ENCODE data around the gene LAYN. TPM values are rescaled to one million over a fixed set of nuclear protein-coding genes. Genes with fewer than 3 reads are reported as not detected.

Gene LAYN
- total and polyA plus RNA-seq, 2 experiments from 2014 or later, result 7.7 to 12.6 TPM

GRCh38 chr11:111591187-111591960 lies 50.9 kb downstream of the LAYN start:
- Histone ChIP-seq H3K9me3 (ENCODE audit: low read depth) (no peaks in the 10 kb centered on the region), H3K79me2 (no peaks in the 10 kb centered on the region), H3K4me2 (no peak overlapping the region), H2AFZ (no peak overlapping the region), H3K36me3 (replicated peaks; ENCODE audit: insufficient read depth, low read depth) (no peaks in the 10 kb centered on the region), H3K27me3 (no peaks in the 10 kb centered on the region), H3K9me2 (replicated peaks; ENCODE audit: insufficient read depth) (no peaks in the 10 kb centered on the region), H3K4me1 (ENCODE audit: insufficient read depth) (no peaks in the 10 kb centered on the region), H4K20me1 (ENCODE audit: insufficient read depth, poor library complexity, severe bottlenecking) (no peaks in the 10 kb centered on the region), H3K4me3 (no peak overlapping the region), H3K27ac (no peak overlapping the region)
- no peak for DNase-seq (ENCODE audit: low spot score)
- WGBS (ENCODE audit: low lambda C conversion rate, missing lambda C conversion rate), result 85% methylated on average over 4 of the region's 4 CpGs
- TF ChIP-seq CTCF (IDR thresholded peaks at IDR 0.05; ENCODE audit: poor library complexity) (no peak), EZH2phosphoT487 (IDR thresholded peaks at IDR 0.05; ENCODE audit: low read depth, severe bottlenecking, unreplicated experiment) (no peak), EZH2 (IDR thresholded peaks at IDR 0.05; ENCODE audit: borderline replicate concordance) (no peak)

GRCh38 chr11:111592491-111592890 lies 52.0 kb downstream of the LAYN start:
- H3K9me2 ChIP-seq (replicated peaks; ENCODE audit: insufficient read depth), result no peaks in the 10 kb centered on the region
- no peaks in the 10 kb centered on the region for H3K36me3 ChIP-seq (replicated peaks; ENCODE audit: insufficient read depth, low read depth)
- no peaks in the 10 kb centered on the region for H3K9me3 ChIP-seq (ENCODE audit: low read depth)
- no peaks in the 10 kb centered on the region for H3K27me3 ChIP-seq
- no peak overlapping the region for H3K27ac ChIP-seq
- H3K4me3 ChIP-seq, result no peak overlapping the region
- no peak overlapping the region for H3K4me2 ChIP-seq
- no peak for DNase-seq (ENCODE audit: low spot score)
- TF ChIP-seq CTCF (IDR thresholded peaks at IDR 0.05; ENCODE audit: poor library complexity) (no peak), EZH2phosphoT487 (IDR thresholded peaks at IDR 0.05; ENCODE audit: low read depth, severe bottlenecking, unreplicated experiment) (no peak), EZH2 (IDR thresholded peaks at IDR 0.05; ENCODE audit: borderline replicate concordance) (no peak)
- H3K79me2 ChIP-seq, result no peaks in the 10 kb centered on the region
- no peaks in the 10 kb centered on the region for H3K4me1 ChIP-seq (ENCODE audit: insufficient read depth)
- no peaks in the 10 kb centered on the region for H4K20me1 ChIP-seq (ENCODE audit: insufficient read depth, poor library complexity, severe bottlenecking)
- H2AFZ ChIP-seq, result no peak overlapping the region

- Histone ChIP-seq H3K27me3 (no peaks in the 10 kb centered on the region), H4K20me1 (ENCODE audit: insufficient read depth, poor library complexity, severe bottlenecking) (no peaks in the 10 kb centered on the region), H3K4me3 (no peak overlapping the region), H3K36me3 (replicated peaks; ENCODE audit: insufficient read depth, low read depth) (no peaks in the 10 kb centered on the region), H3K4me2 (no peak overlapping the region), H3K9me3 (ENCODE audit: low read depth) (no peaks in the 10 kb centered on the region), H2AFZ (no peak overlapping the region), H3K27ac (no peak overlapping the region), H3K79me2 (no peaks in the 10 kb centered on the region), H3K4me1 (ENCODE audit: insufficient read depth) (no peaks in the 10 kb centered on the region), H3K9me2 (replicated peaks; ENCODE audit: insufficient read depth) (no peaks in the 10 kb centered on the region)
- no peak for DNase-seq (ENCODE audit: low spot score)
- 100% methylated on average over 1 of the region's 1 CpG for WGBS (ENCODE audit: low lambda C conversion rate, missing lambda C conversion rate)
- no peak for TF ChIP-seq EZH2 (IDR thresholded peaks at IDR 0.05; ENCODE audit: borderline replicate concordance)
- TF ChIP-seq CTCF (IDR thresholded peaks at IDR 0.05; ENCODE audit: poor library complexity), result no peak
- TF ChIP-seq EZH2phosphoT487 (IDR thresholded peaks at IDR 0.05; ENCODE audit: low read depth, severe bottlenecking, unreplicated experiment), result no peak
Measured at GRCh38 chr11:111596319-111596718, 55.8 kb downstream of the LAYN start.
